HG03442 (cell line): ENCODE results near the gene NOL11.
"Not testable (repeated sequence)": the region's sequence is repeated elsewhere in the genome, so short reads cannot be mapped to it uniquely, and the experiment has no call there.

Source experiments
- ATAC-seq: cut with Tn5 transposase; IDR thresholded peaks from one replicate; pipeline ENCODE4 v1.9.1; 2021; ENCODE audit warnings: mild to moderate bottlenecking, moderate library complexity; ENCODE audit not compliant: unreplicated experiment

The NOL11 gene

DNA sequence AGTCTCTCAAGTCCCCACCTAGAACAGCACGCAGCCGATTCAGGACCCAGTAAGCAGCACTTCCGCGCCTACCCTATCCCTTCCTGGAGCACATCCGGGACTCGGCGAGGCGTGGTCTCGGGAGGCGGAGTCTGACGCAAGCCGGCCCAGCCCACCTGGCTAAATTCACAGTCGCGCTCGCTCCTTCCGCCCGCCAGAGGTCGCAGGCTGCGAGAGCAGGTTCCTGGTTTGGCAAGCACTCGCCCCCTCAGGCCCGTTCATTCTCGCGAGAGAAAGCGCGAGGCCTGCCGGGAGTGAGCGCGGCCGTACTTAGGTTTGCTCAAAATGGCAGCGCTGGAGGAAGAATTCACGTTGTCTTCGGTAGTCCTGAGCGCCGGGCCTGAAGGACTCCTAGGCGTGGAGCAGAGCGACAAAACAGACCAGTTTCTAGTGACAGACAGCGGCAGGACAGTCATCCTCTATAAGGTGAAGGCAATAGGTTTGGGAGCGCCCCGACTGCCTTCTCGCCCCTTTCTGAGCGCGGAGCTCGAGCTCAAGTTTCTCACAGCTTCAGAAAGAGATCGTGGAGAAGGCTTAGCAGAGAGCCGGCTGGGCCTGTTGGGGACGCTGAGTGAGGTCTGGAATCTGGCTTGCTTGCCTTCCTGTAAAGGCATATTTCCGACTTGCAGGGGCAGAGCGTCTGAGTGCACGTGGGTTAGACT, at the start of gene NOL11:
NOL11 (plus strand) TSS at position 313 of the 701 bp plus-strand sequence; CDS start at position 325, 12 bp downstream.
- ATAC-seq = peak; percentile 94

DNA sequence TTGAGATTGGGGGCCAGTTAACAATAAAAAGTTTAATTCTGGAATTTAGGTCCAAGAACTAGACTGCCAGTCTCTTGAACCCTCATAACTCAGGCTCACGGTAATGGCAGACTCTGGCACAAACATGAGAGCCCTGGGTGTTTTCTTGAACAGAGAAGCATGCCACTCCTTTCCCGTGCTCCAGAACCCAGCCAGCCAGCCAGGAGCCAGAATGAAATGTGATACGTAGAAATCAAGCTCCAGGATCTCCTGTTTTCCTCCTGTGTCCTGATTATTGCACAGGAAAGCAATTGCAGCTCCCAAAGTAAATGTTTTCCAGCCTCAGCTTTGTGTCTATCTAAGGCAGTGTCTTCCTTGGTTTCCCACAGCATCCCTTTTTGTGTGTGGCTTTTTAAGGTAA, 46.2 kb upstream of the NOL11 start:
- no peak for ATAC-seq

DNA sequence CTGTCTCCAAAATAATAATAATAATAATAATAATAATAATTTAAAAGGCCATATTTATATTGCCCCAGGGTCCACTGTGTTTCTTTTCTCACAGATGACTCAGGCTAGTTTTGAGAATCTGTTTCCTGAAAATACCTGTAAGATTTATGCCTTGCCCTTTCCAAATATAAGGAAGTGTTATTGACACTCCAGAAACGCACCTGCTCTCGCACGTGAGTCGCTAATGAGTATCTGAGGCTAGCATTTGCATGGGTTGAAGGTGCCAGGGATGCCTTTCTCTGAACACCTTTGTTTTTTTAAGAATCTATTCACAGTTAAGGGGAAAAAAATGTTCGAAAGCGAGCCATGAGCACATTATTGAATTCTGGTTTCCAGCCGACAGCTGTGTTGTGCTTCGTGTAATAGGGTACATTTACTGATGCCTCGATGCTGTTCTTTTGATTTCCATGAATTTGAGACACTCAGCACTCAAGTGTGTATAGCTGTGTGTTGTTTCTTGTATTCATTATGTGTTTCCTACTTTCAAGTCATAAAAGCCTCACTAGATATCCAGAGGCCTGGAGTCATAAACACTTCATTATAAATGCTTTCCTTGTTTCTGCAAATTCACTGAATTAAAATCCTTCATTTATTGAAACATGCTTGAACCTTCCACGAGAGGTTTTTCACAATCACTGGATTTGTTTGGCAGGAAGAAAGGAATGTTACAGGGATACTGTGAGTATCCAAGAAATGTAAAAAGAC, 45.0 kb upstream of the NOL11 start:
- ATAC-seq = no peak

DNA sequence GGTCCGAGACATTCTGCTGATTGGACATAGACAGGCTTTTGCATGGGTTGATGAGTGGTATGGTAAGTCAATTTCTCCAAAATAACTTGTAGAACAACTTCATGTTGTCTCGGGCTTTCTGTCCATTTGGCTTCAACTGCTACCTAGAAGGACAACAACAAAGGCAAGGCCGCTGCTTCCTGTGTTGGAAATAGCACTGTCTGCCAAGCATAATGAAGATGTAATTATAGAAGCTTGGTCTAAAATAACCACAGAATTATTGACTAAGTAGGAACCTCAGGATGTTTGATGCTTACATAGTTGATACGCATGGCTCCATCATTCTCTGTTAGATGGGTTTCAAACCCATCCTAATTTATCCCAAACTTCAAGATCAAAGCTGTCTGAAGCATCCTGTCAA, 42.3 kb upstream of the NOL11 start:
- no peak for ATAC-seq

DNA sequence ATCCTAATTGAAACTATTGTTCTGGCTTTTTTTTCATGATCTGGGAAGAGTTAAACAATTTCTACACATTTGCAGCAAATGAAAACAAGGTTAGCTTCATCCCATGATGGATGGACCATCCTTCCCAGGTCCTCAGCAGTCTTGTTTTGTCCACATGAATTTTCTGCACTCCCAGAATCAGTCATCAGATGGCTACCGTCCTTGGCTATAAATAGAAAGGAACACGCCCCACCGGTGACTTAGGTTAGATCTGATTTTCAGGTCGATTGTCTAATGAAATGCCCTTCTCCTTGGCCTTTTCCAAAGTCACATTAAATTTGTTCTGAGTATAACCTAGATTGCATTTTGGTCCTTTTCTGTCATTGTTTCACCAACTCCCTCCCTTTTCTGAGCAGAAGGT, 41.4 kb upstream of the NOL11 start:
- no peak for ATAC-seq

DNA sequence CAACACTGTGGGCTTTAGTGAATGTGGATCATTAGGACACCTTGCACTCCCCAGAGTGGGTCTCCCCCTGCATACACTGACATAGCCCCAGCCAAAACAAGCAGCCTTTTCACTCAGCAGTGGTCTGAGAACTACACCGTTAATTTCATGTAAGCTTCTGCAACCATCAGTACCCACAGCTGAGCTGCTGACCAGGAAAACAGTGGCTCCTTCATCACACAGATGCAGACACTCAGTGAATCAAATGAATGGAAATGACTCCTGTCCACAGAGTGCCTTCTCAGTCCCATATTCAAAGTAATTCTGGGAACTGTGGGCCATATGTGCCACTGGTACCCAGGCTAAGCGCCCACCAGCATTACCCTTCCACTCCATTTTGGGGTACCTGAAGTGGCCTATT, 39.3 kb upstream of the NOL11 start:
- ATAC-seq = no peak

DNA sequence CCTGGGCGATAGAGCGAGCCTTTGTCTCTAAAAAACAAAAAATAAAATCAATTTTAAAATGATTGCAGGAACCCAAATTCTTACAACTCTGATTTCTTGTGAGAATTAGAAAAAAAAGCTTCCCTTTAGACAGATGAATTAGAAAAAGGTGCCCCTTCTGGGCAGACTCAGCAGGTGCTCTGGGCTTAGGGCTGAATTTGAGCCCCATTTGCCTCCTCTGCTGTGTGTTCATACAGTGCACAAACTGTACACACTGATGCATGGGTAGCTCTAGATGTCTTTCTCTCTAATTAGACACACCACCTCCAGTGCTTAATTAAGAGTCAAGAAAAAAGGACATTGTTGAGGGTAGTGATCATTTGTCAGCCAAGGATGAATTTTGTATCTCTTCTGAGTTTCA, 38.5 kb upstream of the NOL11 start:
- ATAC-seq = no peak

DNA sequence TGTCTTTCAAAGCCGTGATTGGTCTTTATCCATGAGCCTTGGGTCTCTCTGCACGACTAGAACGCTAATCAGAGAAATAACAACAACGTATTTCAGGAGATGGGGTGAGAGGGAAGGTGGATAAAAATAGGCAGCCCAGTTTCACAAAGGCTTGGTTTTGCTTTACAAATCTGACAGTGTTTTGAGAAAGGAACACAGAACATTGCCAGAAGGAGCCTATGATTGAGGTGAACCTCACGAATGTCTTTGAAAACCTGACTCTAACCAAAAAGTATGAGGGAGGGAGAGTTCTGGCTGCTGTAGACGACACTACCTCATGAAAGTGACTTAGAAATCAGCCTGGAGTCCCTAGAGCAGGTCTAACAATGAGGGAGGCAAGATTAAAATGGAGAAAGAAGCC, 38.0 kb upstream of the NOL11 start:
- ATAC-seq = no peak

DNA sequence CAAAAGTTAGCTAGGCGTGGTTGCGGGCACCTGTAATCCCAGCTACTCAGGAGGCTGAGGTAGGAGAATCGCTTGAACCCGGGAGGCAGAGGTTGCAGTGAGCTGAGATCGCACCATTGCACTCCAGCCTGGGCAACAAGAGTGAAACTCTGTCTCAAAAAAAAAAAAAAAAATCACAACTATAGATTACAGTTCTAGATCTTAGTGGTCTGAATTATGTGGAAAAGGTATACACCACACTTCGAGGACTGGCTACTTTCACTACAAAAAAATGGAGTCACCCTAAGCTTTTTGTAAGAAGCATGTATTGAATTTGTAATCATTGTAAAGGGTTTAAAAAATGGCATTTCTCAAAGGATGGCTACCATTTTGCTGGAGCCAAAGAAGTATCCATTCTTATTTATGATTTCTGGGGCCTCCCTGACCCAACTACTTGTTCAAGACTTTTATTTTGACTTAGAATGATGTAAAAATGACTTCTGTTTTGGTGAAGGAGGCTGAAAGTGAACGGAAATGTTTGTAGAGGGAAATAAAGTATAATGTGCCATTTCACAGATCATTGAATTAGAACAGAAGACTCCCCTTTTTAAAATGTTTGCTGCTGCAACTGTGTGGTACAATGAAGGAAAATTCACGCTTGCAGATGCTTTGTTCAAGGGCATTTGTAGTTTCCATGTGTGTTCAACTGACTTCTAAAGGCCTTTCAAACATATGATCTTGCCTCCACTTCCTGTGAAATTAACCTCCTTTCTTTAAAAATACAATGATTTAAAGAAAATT, 37.1 kb upstream of the NOL11 start:
- ATAC-seq = no peak

DNA sequence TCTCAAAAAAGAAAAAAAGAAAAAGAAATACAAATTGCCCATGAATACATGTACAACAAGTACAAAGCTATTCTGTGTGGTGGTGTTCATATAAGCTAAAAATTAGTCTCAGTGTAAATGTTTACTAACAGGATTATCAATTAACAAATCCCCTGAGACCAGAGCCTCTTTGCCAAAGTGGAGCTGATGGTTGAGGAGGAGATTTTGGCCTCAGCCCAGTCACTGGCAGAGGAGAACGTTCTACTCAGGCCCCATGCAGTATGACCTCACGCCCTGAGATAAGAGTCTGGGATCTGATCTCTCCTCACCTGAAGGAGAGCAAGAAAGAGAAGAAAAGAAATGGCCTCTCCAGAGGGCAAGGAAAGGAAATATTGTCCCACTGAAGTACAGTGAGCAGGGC, 35.5 kb upstream of the NOL11 start:
- ATAC-seq = no peak

DNA sequence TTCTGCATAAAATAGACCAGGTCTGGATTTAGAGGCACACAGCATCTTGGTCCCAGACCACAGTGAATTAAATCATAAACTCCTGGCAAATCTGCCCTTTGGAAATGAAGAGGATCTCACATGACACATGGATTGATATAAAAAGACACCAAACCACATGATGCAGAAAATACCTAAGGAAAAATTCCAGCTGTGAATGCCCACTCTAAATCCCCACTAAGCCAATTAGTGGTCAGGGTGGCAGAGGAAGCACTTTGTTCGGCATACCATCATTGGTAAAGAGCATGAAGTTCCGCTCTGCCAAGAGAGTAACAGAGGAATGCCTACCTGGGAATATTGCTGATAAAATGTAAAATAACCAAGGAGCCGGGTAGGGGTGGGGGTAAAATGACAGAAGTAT, 32.4 kb upstream of the NOL11 start:
- ATAC-seq = no peak

DNA sequence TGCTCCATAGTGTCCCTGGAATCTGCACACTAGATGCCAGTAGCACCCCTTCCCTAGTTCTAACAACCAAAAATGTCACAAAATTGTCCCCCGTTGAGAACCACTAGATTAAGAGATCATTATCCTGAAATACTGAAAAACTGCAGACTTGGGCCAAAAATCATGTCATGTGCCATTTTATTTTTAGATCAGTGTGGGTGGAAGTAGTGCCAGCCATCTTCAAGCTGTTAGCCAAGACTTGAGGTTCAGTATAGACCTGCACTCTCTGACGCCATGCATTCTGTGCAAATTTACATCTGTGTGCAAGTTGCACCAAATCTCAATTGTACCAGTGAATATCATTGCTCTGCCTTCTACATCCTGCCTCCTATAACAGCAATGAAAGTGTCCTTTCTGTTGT, 31.5 kb upstream of the NOL11 start:
- no peak for ATAC-seq

DNA sequence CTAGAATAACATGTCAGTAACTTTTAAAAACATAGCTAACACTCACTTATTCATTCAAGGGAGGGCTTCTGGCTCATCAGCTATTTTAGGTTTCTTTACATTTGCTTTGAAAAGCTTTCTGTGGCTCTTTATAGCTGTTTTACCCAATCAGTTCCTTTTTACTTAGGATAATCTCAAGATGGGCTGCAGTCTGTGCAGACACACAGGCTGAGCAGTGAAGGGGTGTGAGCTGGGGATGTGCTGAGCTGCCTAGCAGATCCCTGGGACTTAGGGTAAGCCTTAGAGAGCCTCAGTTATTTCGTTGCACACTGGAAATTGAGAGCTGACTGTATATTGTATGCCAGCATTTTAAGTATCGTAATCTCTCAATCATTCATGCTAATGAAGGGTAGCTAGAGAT, 30.2 kb upstream of the NOL11 start:
- no peak for ATAC-seq

DNA sequence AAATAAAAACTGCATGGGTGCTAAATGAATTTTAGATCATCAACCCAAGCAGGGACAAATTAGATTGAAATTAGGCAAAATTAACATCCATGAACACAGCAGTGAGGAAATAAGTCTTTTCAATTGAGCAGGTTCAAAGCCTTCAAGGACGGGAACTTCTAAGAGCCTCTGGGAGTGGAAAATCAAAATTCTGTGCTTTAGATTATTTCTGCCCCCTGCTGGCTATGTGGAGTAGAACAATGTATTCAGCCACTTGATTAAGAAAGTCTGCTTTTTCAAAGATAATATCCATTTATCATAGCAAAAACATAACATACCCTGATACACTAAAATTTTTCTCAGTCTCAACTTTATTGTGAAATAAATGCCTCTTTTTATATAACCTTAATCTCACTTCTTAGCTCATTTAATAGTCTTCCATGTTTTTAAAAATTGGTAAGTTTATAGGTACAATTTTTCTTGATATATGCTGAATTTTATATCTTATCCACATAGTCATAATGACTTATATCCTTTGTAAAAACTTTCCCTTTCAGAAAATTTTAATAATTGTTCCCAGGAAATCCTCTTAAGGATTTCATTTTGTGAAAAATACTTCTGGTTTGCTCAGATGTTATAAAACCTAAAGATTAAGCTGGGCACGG, 28.1 kb upstream of the NOL11 start:
- ATAC-seq = no peak

DNA sequence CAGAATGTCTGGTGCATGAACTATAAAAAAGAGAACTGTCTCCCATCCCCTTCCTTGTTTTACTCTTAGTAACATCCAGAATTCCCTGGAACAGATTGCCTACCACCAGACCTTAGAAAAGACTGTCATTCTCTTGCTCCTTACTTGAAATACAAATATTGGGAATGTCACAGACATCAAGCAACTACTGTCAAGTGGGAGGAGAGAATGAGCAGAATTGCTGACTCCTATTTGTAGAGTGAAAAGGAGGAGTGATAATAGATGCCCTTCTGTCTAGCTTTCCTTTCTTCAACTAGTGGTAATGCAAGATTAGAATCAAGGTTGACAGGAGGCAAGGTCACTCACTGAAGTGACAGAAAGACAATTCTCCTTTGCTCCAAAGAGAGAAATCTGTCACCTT, 23.9 kb upstream of the NOL11 start:
- no peak for ATAC-seq

DNA sequence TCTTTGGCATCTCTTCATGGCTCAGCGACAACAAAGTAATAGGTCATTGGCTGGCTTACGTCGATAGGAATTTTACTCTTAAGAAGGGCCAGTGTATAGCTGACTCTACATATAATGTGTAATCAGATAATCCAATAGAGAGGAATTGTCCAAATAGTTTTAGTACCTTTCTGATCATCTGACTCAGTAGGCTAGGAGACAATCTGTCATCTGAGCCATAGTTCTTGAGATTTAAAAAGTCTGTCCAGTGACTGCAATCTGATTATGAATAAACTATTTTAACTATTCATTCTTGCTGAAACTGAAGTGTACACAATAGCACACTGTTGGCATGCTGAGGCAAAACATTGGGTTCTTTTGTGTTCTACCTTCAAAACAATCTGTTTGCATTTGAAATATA, 21.4 kb upstream of the NOL11 start:
- no peak for ATAC-seq

DNA sequence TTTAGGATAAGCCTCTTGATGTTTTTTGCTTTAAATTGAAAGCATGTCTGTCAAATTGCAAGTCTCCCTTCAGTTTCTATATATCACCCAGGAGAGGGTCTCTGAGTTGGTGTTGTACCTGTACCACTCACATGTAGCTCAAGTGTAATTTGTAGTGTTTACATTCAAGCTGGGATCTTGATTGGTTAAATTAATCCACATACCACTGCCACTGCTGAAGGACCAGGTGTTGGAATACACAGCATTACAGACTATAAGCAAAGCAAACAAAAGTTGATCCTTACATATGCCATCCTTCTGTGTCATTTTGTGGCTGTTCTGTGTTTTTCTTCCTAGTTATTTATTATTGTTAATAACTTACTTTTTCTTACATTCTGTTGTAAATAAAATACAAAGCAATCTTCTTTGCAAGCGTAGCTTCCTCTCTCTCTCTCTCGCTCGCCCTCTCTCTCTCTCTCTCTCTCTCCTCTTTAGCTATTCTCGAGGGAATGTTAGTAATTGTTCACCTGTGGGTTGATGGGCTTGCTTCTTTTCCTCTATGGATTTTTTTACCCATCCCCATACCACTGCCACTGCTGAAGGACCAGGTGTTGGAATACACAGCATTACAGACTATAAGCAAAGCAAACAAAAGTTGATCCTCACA, 20.8 kb upstream of the NOL11 start:
- ATAC-seq = no peak

DNA sequence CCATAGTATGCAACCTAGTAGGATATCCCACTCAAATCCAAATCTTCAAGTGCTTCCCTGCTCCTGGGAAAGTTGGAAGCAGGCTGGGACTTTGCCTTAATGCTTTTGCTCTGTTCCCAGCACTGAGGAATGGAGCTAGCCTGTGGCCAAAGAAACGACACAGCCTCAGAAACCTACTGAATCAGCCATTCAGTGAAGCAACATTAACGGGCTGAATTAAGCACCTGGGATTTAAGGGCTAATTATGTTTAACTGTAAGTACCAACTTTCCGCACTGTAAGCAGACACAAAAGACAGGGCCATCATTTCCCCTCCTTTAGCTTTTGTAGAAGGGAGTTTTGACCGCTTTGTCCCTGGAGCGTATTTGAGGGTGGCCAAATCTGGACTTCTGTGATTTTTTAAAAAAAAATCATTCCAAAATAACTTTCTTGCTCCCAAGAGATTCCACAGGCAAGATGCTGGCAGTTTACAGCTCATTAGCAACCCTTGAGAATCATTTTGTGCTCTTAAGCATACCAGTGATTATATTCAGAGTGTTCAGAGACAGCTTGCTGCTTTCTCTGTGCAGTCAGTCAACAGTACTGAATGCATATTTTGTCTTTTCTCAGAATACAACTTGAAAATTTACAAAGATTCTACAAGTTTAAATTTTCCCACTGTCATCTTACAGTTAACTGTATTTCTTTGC, 17.6 kb upstream of the NOL11 start:
- no peak for ATAC-seq

DNA sequence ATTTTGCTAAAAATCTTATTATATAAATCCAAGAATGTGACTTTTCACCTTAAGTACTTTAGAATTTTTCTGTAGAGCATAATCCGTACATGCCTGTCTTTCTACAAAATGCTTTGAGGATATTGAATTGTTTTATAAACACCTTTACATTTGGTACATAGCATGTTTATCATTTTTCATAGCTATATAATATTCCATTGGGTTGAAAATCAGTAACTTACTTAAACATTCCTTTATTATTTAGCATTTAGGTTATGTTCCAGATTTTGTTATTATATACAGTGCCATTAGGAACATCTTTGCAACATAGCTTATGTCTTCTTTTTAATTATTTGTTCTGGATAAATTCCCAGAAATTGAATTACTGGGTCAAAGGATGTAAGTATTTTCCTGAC, 17.0 kb upstream of the NOL11 start:
- ATAC-seq = no peak

DNA sequence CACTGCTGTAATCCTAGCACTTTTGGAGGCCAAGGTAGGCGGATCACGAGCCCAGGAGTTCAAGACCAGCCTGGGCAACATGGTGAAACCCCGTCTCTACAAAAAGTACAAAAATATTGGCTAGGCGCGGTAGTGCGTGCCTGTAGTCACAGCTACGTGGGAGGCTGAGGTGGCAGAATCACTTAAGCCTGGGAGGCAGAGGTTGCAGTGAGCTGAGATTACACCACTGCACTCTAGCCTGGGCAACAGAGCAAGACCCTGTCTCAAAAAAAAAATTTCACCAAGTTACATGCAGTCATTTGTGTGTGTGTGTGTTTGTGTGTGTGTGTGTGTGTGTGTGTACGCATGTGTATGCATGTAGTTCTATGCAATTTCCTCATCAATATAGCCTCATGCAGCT, 14.9 kb upstream of the NOL11 start:
- ATAC-seq = not testable (repeated sequence)
